GM23338 (cell line): ENCODE data around the gene FYN. TPM values are rescaled to one million over a fixed set of nuclear protein-coding genes. Genes with fewer than 3 reads are reported as not detected.

Experiments used
- ATAC-seq: fragments of 200-7000 bp; cut with Tn5 transposase; 3 replicates; pipeline ENCODE4 v1.9.1; 2020
- DNase-seq: peaks from one replicate; pipeline ENCODE4 v3.0.0-alpha.2; 2015; ENCODE audit warnings: low spot score
- H2AFZ ChIP-seq: fragments of 200-600 bp; sonication (generic); 2 replicates; pipeline ENCODE4 v1.8.0; 2016; ENCODE audit warnings: antibody characterized with exemption, mild to moderate bottlenecking, moderate library complexity
- H3F3A ChIP-seq: fragments of 200-600 bp; sonication (generic); replicated peaks from 2 replicates; pipeline ENCODE4 v1.8.0; 2017; ENCODE audit warnings: antibody characterized with exemption, mixed run types, low read depth
- H3K27ac ChIP-seq: fragments of 200-600 bp; sonication (generic); 2 replicates; pipeline ENCODE4 v1.6.1; 2016; ENCODE audit warnings: low read depth
- H3K27me3 ChIP-seq: fragments of 200-600 bp; sonication (generic); 2 replicates; pipeline ENCODE4 v1.8.0; 2016; ENCODE audit warnings: mild to moderate bottlenecking, mixed run types, moderate library complexity; ENCODE audit not compliant: insufficient read depth
- H3K36me3 ChIP-seq: fragments of 200-600 bp; sonication (generic); 2 replicates; pipeline ENCODE4 v1.8.0; 2016; ENCODE audit warnings: mild to moderate bottlenecking; ENCODE audit not compliant: insufficient read depth
- H3K4me1 ChIP-seq: fragments of 200-600 bp; sonication (generic); 2 replicates; pipeline ENCODE4 v1.8.0; 2016; ENCODE audit warnings: mild to moderate bottlenecking, moderate library complexity; ENCODE audit not compliant: insufficient read depth
- H3K4me2 ChIP-seq: fragments of 200-600 bp; sonication (generic); 2 replicates; pipeline ENCODE4 v1.7.1; 2017; ENCODE audit warnings: mixed run types
- H3K4me3 ChIP-seq: fragments of 200-600 bp; sonication (generic); 2 replicates; pipeline ENCODE4 v1.6.1; 2016; ENCODE audit warnings: mixed run types
- H3K79me2 ChIP-seq: fragments of 200-600 bp; sonication (generic); replicated peaks from 2 replicates; pipeline ENCODE4 v1.8.0; 2017; ENCODE audit warnings: mild to moderate bottlenecking; ENCODE audit not compliant: insufficient read depth
- H3K9me2 ChIP-seq: fragments of 200-600 bp; sonication (generic); 2 replicates; pipeline ENCODE4 v1.8.0; 2017; ENCODE audit not compliant: insufficient read depth
- H4K20me1 ChIP-seq: fragments of 200-600 bp; sonication (generic); replicated peaks from 2 replicates; pipeline ENCODE4 v1.8.0; 2017; ENCODE audit warnings: mild to moderate bottlenecking; ENCODE audit not compliant: insufficient read depth
- H3K27ac Mint-ChIP-seq: 2 replicates; pipeline ENCODE4 v1.8.0; 2020; ENCODE audit warnings: inconsistent platforms, mild to moderate bottlenecking, moderate library complexity, mixed read lengths
- H3K27me3 Mint-ChIP-seq: 3 replicates; pipeline ENCODE4 v1.8.0; 2022; ENCODE audit warnings: low read depth, mild to moderate bottlenecking, moderate library complexity, mixed read lengths, inconsistent platforms; ENCODE audit not compliant: insufficient read depth, poor library complexity
- H3K36me3 Mint-ChIP-seq: 3 replicates; pipeline ENCODE4 v1.8.0; 2021; ENCODE audit warnings: low read depth, mild to moderate bottlenecking, inconsistent platforms, moderate library complexity, mixed read lengths
- H3K4me1 Mint-ChIP-seq: 3 replicates; pipeline ENCODE4 v1.8.0; 2020; ENCODE audit warnings: mild to moderate bottlenecking, inconsistent platforms, mixed read lengths
- H3K4me3 Mint-ChIP-seq: 3 replicates; pipeline ENCODE4 v1.8.0; 2021; ENCODE audit warnings: moderate library complexity, mild to moderate bottlenecking, inconsistent platforms, mixed read lengths
- H3K9me3 Mint-ChIP-seq: 3 replicates; pipeline ENCODE4 v1.8.0; 2020; ENCODE audit warnings: moderate library complexity, mild to moderate bottlenecking, inconsistent platforms, mixed read lengths
- ETS1 ChIP-seq: IDR thresholded peaks from 2 replicates; pipeline ENCODE4 v1.6.1; 2016; ENCODE audit warnings: antibody characterized with exemption
- EZH2 ChIP-seq: fragments of 200-600 bp; sonication (generic); IDR thresholded peaks from one replicate; pipeline ENCODE4 v1.8.0; 2017; ENCODE audit warnings: antibody characterized with exemption, mild to moderate bottlenecking, low read depth; ENCODE audit not compliant: unreplicated experiment
- EZH2phosphoT487 ChIP-seq: fragments of 200-600 bp; sonication (generic); IDR thresholded peaks from one replicate; pipeline ENCODE4 v1.8.1; 2018; ENCODE audit warnings: antibody characterized with exemption; ENCODE audit not compliant: unreplicated experiment
- JUNB ChIP-seq: IDR thresholded peaks from one replicate; pipeline ENCODE4 v1.6.1; 2016; ENCODE audit warnings: antibody characterized with exemption; ENCODE audit not compliant: unreplicated experiment
- POLR2AphosphoS5 ChIP-seq: IDR thresholded peaks from 2 replicates; pipeline ENCODE4 v1.6.1; 2016; ENCODE audit warnings: antibody characterized with exemption, low read depth
- STAT1 ChIP-seq: IDR thresholded peaks from one replicate; pipeline ENCODE4 v1.6.1; 2016; ENCODE audit warnings: antibody characterized with exemption; ENCODE audit not compliant: unreplicated experiment
- ZNF331 ChIP-seq: fragments of 250-450 bp; sonication (Bioruptor Pico); IDR thresholded peaks from 2 replicates; pipeline ENCODE4 v1.5.0; 2020; ENCODE audit warnings: low read depth, mild to moderate bottlenecking, moderate library complexity
- polyA plus RNA-seq: library from polyadenylated mRNA; unstranded; fragments of >200 nt; fragmentation: Nextera tagmentation; extraction: Ambion mirVana; gene quantifications from 2 replicates; pipeline ENCODE4 v1.2.1, GENCODE V29; 2016
- total RNA-seq: library from RNA; depleted of rRNA; stranded (reverse); fragments of >200 nt; shearing (Covaris generic); gene quantifications from 2 replicates; pipeline ENCODE4 v1.2.3, GENCODE V29; 2014
- TF ChIP-seq, protein P1 (sequence below): fragments of 250-450 bp; sonication (Bioruptor Pico); IDR thresholded peaks from 2 replicates; pipeline ENCODE4 v1.5.0; 2020; ENCODE audit warnings: mild to moderate bottlenecking, moderate library complexity

FYN gene
- total and polyA plus RNA-seq, 2 experiments from 2014 or later = 46.8 to 143 TPM

DNA sequence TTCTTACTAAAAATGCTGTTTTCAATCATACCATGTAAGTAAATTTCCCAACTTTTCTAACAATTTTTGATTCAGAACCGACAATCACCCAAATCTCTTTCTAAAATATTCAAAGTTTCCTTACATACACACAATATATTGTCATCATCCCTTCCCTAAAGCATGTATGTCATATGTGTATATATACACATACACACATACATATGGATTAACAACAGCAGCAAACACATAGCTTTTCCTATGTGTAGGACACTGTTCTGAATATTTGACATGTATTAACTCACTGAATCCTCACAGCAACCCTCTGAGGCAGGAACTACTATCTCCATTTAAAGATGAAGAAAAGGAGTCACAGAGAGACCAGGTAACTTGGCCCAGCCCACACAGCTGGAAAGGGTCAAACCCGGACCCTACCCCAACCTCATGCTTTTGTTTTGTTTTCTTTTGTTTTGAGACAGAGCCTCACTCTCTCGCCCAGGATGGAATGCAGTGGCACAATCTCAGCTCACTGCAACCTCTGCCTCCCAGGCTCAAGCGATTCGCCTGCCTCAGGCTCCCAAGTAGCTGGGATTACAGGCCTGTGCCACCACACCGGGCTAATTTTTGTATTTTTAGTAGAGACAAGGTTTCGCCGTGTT, 7.2 kb downstream of the FYN start:
- Mint-ChIP-seq H3K36me3 (no peaks in the 10 kb centered on the region), H3K9me3 (no peaks in the 10 kb centered on the region), H3K4me3 (no peak overlapping the region), H3K27ac (peak overlapping the region; percentile 5; the same call in 1 of the 2 replicates), H3K27me3 (peaks cover 11% of the 10 kb centered on the region), H3K4me1 (peaks cover 85% of the 10 kb centered on the region)
- no peaks in the 10 kb centered on the region for H3F3A ChIP-seq
- no peak overlapping the region for H3K4me3 ChIP-seq
- no peak for TF ChIP-seq EZH2
- TF ChIP-seq ZNF331 (CRISPR knock-in tag) = peak; percentile 21; the same call in 1 of the 2 replicates
- no peak for TF ChIP-seq EZH2phosphoT487
- no peak for TF ChIP-seq ETS1
- TF ChIP-seq, protein P1, sequence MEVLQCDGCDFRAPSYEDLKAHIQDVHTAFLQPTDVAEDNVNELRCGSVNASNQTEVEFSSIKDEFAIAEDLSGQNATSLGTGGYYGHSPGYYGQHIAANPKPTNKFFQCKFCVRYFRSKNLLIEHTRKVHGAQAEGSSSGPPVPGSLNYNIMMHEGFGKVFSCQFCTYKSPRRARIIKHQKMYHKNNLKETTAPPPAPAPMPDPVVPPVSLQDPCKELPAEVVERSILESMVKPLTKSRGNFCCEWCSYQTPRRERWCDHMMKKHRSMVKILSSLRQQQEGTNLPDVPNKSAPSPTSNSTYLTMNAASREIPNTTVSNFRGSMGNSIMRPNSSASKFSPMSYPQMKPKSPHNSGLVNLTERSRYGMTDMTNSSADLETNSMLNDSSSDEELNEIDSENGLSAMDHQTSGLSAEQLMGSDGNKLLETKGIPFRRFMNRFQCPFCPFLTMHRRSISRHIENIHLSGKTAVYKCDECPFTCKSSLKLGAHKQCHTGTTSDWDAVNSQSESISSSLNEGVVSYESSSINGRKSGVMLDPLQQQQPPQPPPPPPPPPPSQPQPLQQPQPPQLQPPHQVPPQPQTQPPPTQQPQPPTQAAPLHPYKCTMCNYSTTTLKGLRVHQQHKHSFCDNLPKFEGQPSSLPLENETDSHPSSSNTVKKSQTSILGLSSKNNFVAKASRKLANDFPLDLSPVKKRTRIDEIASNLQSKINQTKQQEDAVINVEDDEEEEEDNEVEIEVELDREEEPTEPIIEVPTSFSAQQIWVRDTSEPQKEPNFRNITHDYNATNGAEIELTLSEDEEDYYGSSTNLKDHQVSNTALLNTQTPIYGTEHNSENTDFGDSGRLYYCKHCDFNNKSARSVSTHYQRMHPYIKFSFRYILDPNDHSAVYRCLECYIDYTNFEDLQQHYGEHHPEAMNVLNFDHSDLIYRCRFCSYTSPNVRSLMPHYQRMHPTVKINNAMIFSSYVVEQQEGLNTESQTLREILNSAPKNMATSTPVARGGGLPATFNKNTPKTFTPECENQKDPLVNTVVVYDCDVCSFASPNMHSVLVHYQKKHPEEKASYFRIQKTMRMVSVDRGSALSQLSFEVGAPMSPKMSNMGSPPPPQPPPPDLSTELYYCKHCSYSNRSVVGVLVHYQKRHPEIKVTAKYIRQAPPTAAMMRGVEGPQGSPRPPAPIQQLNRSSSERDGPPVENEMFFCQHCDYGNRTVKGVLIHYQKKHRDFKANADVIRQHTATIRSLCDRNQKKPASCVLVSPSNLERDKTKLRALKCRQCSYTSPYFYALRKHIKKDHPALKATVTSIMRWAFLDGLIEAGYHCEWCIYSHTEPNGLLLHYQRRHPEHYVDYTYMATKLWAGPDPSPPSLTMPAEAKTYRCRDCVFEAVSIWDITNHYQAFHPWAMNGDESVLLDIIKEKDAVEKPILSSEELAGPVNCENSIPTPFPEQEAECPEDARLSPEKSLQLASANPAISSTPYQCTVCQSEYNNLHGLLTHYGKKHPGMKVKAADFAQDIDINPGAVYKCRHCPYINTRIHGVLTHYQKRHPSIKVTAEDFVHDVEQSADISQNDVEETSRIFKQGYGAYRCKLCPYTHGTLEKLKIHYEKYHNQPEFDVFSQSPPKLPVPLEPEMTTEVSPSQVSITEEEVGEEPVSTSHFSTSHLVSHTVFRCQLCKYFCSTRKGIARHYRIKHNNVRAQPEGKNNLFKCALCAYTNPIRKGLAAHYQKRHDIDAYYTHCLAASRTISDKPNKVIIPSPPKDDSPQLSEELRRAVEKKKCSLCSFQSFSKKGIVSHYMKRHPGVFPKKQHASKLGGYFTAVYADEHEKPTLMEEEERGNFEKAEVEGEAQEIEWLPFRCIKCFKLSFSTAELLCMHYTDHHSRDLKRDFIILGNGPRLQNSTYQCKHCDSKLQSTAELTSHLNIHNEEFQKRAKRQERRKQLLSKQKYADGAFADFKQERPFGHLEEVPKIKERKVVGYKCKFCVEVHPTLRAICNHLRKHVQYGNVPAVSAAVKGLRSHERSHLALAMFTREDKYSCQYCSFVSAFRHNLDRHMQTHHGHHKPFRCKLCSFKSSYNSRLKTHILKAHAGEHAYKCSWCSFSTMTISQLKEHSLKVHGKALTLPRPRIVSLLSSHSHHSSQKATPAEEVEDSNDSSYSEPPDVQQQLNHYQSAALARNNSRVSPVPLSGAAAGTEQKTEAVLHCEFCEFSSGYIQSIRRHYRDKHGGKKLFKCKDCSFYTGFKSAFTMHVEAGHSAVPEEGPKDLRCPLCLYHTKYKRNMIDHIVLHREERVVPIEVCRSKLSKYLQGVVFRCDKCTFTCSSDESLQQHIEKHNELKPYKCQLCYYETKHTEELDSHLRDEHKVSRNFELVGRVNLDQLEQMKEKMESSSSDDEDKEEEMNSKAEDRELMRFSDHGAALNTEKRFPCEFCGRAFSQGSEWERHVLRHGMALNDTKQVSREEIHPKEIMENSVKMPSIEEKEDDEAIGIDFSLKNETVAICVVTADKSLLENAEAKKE (CRISPR knock-in tag) = peak; percentile 42; the same call in 1 of the 2 replicates
- TF ChIP-seq JUNB = no peak
- TF ChIP-seq STAT1 = no peak
- no peak for TF ChIP-seq POLR2AphosphoS5
- H2AFZ ChIP-seq = no peak overlapping the region
- ATAC-seq (peak; percentile 81), DNase-seq (peak; percentile 71)
- no peaks in the 10 kb centered on the region for H3K27me3 ChIP-seq
- peaks cover 6% of the 10 kb centered on the region for H4K20me1 ChIP-seq
- H3K9me2 ChIP-seq = no peaks in the 10 kb centered on the region
- peaks cover 99% of the 10 kb centered on the region for H3K79me2 ChIP-seq
- peaks cover 78% of the 10 kb centered on the region for H3K4me1 ChIP-seq
- H3K36me3 ChIP-seq = no peaks in the 10 kb centered on the region
- H3K27ac ChIP-seq = peak overlapping the region; percentile 62; the same call in 1 of the 2 replicates
- H3K4me2 ChIP-seq = no peak overlapping the region; the same call in 1 of the 2 replicates
